ENCODE results near the gene FTCD.

Gene FTCD

DNA sequence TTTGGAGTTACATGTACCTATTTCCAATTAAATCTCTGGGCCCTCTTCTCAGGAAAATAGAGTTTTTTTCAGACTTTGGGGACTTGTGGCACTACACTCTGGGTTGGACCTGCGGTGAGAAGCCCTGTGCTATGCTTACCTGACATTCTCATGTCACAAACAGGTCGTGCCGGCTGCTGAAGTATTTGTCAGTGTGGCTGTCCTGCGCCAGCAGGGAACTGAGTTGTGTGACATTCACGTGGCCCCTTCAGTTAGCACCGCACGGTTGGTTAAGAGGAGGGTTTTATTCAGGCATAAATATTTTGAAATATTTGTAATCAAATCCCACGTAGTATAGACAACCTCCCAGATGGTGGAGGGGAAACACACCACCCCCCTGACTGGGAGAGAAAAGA, 63.8 kb downstream of the FTCD start:
- DNase-seq (ENCODE audit: low spot score): no peak

- no peak for DNase-seq (ENCODE audit: low spot score)
Measured at GRCh38 chr21:46091118-46091517, 64.3 kb downstream of the FTCD start.

DNA sequence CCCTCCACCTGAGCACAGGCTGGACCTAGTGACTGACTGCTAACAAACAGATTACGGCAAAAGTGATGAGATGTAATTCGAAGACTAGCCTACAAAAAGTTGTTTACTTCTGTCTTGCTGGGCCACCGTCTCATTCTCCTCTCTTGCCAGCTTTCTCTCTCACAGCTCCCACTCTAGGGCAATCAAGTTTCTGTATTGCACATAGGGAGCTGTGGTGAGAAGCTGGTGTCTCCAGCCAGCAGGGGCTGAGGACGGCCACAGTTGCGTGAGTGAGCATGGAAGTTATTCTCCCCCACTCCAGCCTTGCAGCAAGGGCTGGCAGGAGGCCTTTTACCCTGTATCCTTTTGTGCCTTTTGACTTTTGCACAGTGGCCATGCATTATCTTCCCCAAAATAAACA, 66.1 kb downstream of the FTCD start:
- DNase-seq (ENCODE audit: low spot score): no peak

- no peak for DNase-seq (ENCODE audit: low spot score)
Measured at GRCh38 chr21:46088189-46088588, 67.2 kb downstream of the FTCD start.

DNA sequence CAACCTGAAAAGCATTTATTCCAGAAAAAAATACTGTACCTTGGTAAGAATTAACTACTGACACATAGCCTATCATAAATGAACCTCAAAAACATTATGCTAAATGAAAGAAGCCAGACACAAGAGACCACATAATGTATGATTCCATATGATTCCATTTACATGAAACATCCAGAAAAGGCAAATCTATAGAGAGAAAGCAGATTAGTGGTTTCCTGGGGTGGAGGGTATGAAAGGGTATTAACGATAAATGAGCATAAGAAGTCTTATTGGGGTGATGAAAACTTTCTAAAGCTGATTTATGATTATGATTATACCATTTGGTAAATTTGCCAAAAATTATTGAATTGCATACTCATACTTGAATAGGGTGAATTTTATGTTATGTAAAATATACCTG, 67.7 kb downstream of the FTCD start:
- no peak for DNase-seq (ENCODE audit: low spot score)

Data from germinal center (tissue), 1 donor.